Kidney (tissue), 14 donors: Measurements from ENCODE around the gene RNF44. TPM values are rescaled to one million over a fixed set of nuclear protein-coding genes. Genes with fewer than 3 reads are reported as not detected.

Source experiments
- DNase-seq, 5 donors: peaks; one replicate each; pipeline ENCODE4 v3.0.0-alpha.2; 2013 to 2020
- FAIRE-seq: peaks from 2 replicates; lab custom pipeline; 2012; peaks lifted over from hg19 to GRCh38; lab: Jason Lieb, UNC
- H3K27ac ChIP-seq, 2 donors: one replicate each; pipeline ENCODE4 v1.7.0; 2013; ENCODE audit warnings: low read depth in 2 of 2, low read length in 2 of 2, inconsistent platforms in 1 of 2
- H3K27me3 ChIP-seq: one replicate; pipeline ENCODE4 v1.7.1; 2013; ENCODE audit warnings: low read length, inconsistent platforms; ENCODE audit not compliant: control insufficient read depth, insufficient read depth
- H3K36me3 ChIP-seq, 3 donors: one replicate each; pipeline versions ENCODE4 v1.7.0 to v1.7.1; 2013; ENCODE audit warnings: low read length in 3 of 3, control low read depth in 1 of 3, inconsistent platforms in 1 of 3; ENCODE audit not compliant: insufficient read depth in 3 of 3, control insufficient read depth in 2 of 3
- H3K4me1 ChIP-seq, 3 donors: one replicate each; pipeline versions ENCODE4 v1.7.0 to v1.7.1; 2013; ENCODE audit warnings: low read length in 3 of 3, inconsistent platforms in 1 of 3, low read depth in 1 of 3; ENCODE audit not compliant: control insufficient read depth in 2 of 3, insufficient read depth in 2 of 3
- H3K4me3 ChIP-seq, 3 donors: one replicate each; pipeline versions ENCODE4 v1.7.0 to v1.8.1; 2013; ENCODE audit warnings: low read length in 3 of 3, control low read depth in 1 of 3, inconsistent platforms in 1 of 3
- H3K9ac ChIP-seq, 3 donors: one replicate each; pipeline versions ENCODE4 v1.7.0 to v1.7.1; 2013; ENCODE audit warnings: low read length in 3 of 3, control low read depth in 1 of 3, inconsistent platforms in 1 of 3
- H3K9me3 ChIP-seq, 3 donors: one replicate each; pipeline versions ENCODE4 v1.7.0 to v1.7.1; 2013; ENCODE audit warnings: low read length in 3 of 3, control low read depth in 1 of 3, inconsistent platforms in 1 of 3; ENCODE audit not compliant: control insufficient read depth in 2 of 3, insufficient read depth in 1 of 3
- intact Hi-C: fragments of 100-400 bp; cut with DNase I; formaldehyde crosslinking; loops from one replicate; pipeline ENCODE4 v1.11.1; 2022
- polyA plus RNA-seq: library from polyadenylated mRNA; stranded (reverse); fragments of 350-450 nt; fragmentation: Illumina TruSeq; extraction: RNeasy Lipid Tissue Mini Kit (QIAGEN cat#74804); gene quantifications from one replicate; pipeline ENCODE4 v1.2.3, GENCODE V29; 2014; ENCODE audit warnings: low read depth, low replicate concordance; ENCODE audit not compliant: insufficient read depth
- total RNA-seq: library from RNA; stranded (reverse); fragmentation: NEBNext Ultra II Directional; extraction: Animal tissue kit (Norgen Biotek cat#: 25700); gene quantifications from one replicate; pipeline ENCODE4 v1.2.1, GENCODE V29; 2021
- TF ChIP-seq, protein P1 (sequence below): IDR thresholded peaks from 3 replicates; pipeline ENCODE4 v1.5.1; 2012; ENCODE audit warnings: mild to moderate bottlenecking, moderate library complexity, borderline replicate concordance; ENCODE audit not compliant: insufficient read depth; ENCODE audit errors: extremely low read depth
- donor health status: control.
- donor health status: control.
- donor health status: control.
- donor health status: control.
- donor health status: control.
- donor health status: DM: yes; HTN: yes; CAD: no.
- donor health status: Normal renal cell carcinoma (clear cell type).

RNF44 gene
- total and polyA plus RNA-seq, 2 donors from 2014 or later: 12.5 to 61.8 TPM

DNA sequence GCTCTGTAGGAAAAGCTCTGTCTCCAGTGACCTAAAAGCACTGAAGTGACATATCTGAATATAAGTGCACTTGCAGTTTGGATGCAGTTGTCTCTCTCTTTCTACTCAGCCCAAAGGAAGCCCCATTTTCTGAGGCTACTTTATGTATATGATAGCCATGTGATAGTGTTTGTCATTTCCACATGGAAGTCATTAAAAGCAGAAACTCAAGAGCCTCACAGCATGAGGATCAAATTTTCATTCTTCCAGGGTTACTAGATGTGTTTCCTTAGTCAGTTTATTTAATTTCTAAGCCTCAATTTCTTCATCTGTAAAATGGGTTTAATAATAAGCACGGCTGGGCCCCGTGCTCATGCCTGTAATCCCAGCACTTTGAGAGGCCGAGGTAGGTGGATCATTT lies 36.7 kb downstream of the RNF44 start:
- FAIRE-seq: no peak
- DNase-seq: no peak
- TF ChIP-seq, protein P1, sequence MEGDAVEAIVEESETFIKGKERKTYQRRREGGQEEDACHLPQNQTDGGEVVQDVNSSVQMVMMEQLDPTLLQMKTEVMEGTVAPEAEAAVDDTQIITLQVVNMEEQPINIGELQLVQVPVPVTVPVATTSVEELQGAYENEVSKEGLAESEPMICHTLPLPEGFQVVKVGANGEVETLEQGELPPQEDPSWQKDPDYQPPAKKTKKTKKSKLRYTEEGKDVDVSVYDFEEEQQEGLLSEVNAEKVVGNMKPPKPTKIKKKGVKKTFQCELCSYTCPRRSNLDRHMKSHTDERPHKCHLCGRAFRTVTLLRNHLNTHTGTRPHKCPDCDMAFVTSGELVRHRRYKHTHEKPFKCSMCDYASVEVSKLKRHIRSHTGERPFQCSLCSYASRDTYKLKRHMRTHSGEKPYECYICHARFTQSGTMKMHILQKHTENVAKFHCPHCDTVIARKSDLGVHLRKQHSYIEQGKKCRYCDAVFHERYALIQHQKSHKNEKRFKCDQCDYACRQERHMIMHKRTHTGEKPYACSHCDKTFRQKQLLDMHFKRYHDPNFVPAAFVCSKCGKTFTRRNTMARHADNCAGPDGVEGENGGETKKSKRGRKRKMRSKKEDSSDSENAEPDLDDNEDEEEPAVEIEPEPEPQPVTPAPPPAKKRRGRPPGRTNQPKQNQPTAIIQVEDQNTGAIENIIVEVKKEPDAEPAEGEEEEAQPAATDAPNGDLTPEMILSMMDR: no peak
- intact Hi-C loops: no loop called here
- H3K4me3 ChIP-seq: no peak overlapping the region
- no peaks in the 10 kb centered on the region for H3K9me3 ChIP-seq
- H3K4me1 ChIP-seq: no peaks in the 10 kb centered on the region
- H3K9ac ChIP-seq: no peak overlapping the region
- no peaks in the 10 kb centered on the region for H3K27me3 ChIP-seq
- peaks cover 14 to 58% (median 22%) of the 10 kb centered on the region in 3 donors for H3K36me3 ChIP-seq
- H3K27ac ChIP-seq: no peak overlapping the region

- Histone ChIP-seq H3K4me1 (no peaks in the 10 kb centered on the region), H3K9ac (no peak overlapping the region), H3K4me3 (no peak overlapping the region), H3K27me3 (no peaks in the 10 kb centered on the region), H3K9me3 (no peaks in the 10 kb centered on the region), H3K27ac (no peak overlapping the region), H3K36me3 (peaks cover 14 to 64% (median 29%) of the 10 kb centered on the region in 3 donors)
- FAIRE-seq: no peak
- TF ChIP-seq, protein P1: no peak
- no peak for DNase-seq
- intact Hi-C loops: no loop called here
Observed at GRCh38 chr5:176499273-176499672, 37.9 kb downstream of the RNF44 start.

DNA sequence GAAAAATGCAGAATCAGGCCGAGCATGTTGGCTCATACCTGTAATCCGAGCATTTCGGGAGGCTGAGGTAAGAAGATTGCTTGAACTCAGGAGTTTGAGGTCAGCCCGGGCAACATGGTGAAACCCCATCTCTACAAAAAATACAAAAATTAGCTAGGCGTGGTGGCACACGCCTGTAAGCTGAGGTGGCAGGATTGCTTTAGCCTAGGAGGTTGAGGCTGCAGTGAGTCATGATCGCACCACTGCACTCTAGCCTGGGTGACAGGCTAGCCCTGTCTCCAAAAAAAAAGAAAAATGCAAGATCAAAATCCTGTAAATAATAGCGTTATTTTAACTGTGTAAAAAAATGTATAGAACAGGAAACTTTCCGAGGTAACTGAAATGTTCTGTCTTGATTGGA lies 39.4 kb downstream of the RNF44 start:
- Histone ChIP-seq H3K27me3 (no peaks in the 10 kb centered on the region), H3K4me3 (no peak overlapping the region), H3K27ac (no peak overlapping the region), H3K9ac (no peak overlapping the region), H3K4me1 (no peaks in the 10 kb centered on the region), H3K9me3 (no peaks in the 10 kb centered on the region), H3K36me3 (peaks cover 16 to 78% (median 42%) of the 10 kb centered on the region in 3 donors)
- intact Hi-C loops: no loop called here
- no peak for FAIRE-seq
- DNase-seq: no peak
- TF ChIP-seq, protein P1: no peak

DNA sequence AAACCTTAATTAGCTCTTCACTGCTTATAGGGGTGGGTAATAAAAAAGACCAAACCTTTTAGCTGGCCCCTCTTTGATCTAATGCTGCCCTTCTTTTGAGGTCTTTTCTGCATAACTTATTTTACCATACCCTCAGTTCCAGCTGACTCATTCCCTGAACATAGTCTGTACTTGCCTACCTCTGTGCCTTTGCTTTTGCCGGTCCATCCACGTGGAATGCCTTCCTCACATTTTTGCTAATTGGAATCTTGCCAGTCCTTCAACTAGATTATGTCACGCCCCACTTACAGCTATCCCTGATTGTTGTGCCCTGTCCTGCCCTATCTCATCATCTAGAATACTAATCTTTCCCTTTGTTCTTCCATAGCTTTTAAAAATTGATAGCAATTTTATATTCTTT lies 44.8 kb downstream of the RNF44 start:
- Histone ChIP-seq H3K4me1 (no peaks in the 10 kb centered on the region), H3K4me3 (no peak overlapping the region), H3K9ac (no peak overlapping the region), H3K9me3 (no peaks in the 10 kb centered on the region), H3K36me3 (peaks cover 18 to 71% (median 45%) of the 10 kb centered on the region in 3 donors), H3K27ac (no peak overlapping the region), H3K27me3 (no peaks in the 10 kb centered on the region)
- FAIRE-seq: no peak
- intact Hi-C loops: no loop called here
- TF ChIP-seq, protein P1: no peak
- DNase-seq: no peak
